Loucy (cell line): Measurements from ENCODE around the gene GRB10.

Source experiments
- CTCF ChIP-seq: fragments of 200-600 bp; sonication (generic); conservative IDR thresholded peaks from 2 replicates; pipeline ENCODE4 v1.5.1; 2014; ENCODE audit warnings: mild to moderate bottlenecking, antibody characterized with exemption, low read length
- EZH2phosphoT487 ChIP-seq: fragments of 200-600 bp; IDR thresholded peaks from 2 replicates; pipeline ENCODE4 v1.6.1; 2018; ENCODE audit warnings: antibody characterized with exemption, mild to moderate bottlenecking, moderate library complexity, borderline replicate concordance

GRCh38 chr7:50778189-50778588, 4.5 kb downstream of the GRB10 start:
- TF ChIP-seq CTCF = no peak
- no peak for TF ChIP-seq EZH2phosphoT487
